Esophagus squamous epithelium (tissue), 5 donors: Measurements from ENCODE around the gene CARD11. TPM values are rescaled to one million over a fixed set of nuclear protein-coding genes. Genes with fewer than 3 reads are reported as not detected.

Experiments used
- DNase-seq: peaks from one replicate; lab custom pipeline; 2025; lab: John Stamatoyannopoulos, UW
- H3K27ac ChIP-seq, 4 donors: fragments of 200-600 bp; sonication (generic); one replicate each; pipeline ENCODE4 v1.5.1; 2016 to 2019; ENCODE audit warnings: mild to moderate bottlenecking in 1 of 4
- H3K27me3 ChIP-seq, 4 donors: fragments of 200-600 bp; sonication (generic); 1 replicate in 3 of 4; 2 replicates in 1 of 4; pipeline versions ENCODE4 v1.5.1 to v1.6.0; 2017 to 2021; ENCODE audit warnings: antibody characterized with exemption in 1 of 4
- H3K36me3 ChIP-seq, 3 donors: fragments of 200-600 bp; sonication (generic); one replicate each; pipeline ENCODE4 v1.5.1; 2016 to 2019
- H3K4me1 ChIP-seq, 3 donors: fragments of 200-600 bp; sonication (generic); one replicate each; pipeline ENCODE4 v1.5.1; 2017 to 2019
- H3K4me3 ChIP-seq, 4 donors: fragments of 200-600 bp; sonication (generic); 1 replicate in 3 of 4; 2 replicates in 1 of 4; pipeline ENCODE4 v1.5.1; 2016 to 2019; ENCODE audit warnings: mild to moderate bottlenecking in 2 of 4, moderate library complexity in 1 of 4
- H3K9me3 ChIP-seq, 3 donors: fragments of 200-600 bp; sonication (generic); one replicate each; pipeline ENCODE4 v1.5.1; 2016 to 2019
- POLR2A ChIP-seq, 4 donors: fragments of 450-650 bp; IDR thresholded peaks; one replicate each; pipeline ENCODE4 v1.6.1; 2017; ENCODE audit warnings: antibody characterized with exemption in 4 of 4, mild to moderate bottlenecking in 4 of 4, moderate library complexity in 3 of 4
- WGBS, 2 donors: methylation state at CpG; one replicate each; pipeline ENCODE4 v1.1.5; 2018; 5-methylcytosine and 5-hydroxymethylcytosine counted together
- intact Hi-C: fragments of 100-400 bp; cut with DNase I; formaldehyde crosslinking; loops from one replicate; pipeline ENCODE4 v1.15.0; 2022
- total RNA-seq, 4 donors: library from RNA; depleted of rRNA; stranded (reverse); fragments of >200 nt; gene quantifications; one replicate each; pipeline ENCODE4 v1.1.0, GENCODE V29; 2016
- TF ChIP-seq, protein P1 (sequence below), 6 experiments: fragments of 450-650 bp in 4 of 6; fragments of 200-600 bp in 2 of 6; sonication (generic) in 2 of 6; IDR thresholded peaks; one replicate each; pipeline ENCODE4 v1.5.1; 2016 to 2019; ENCODE audit warnings: antibody characterized with exemption in 6 of 6, mild to moderate bottlenecking in 4 of 6, moderate library complexity in 4 of 6
- donor health status: DM: yes; HTN: yes; CAD: no.

Gene CARD11
- total RNA-seq, 4 donors from 2014 or later, result 0.92 to 2.6 (median 1.6) TPM

GRCh38 chr7:2983586-2983985, 60.1 kb downstream of the CARD11 start:
- no peak for DNase-seq
- no peaks in the 10 kb centered on the region for H3K9me3 ChIP-seq
- no peak overlapping the region for H3K27ac ChIP-seq
- no peaks in the 10 kb centered on the region for H3K36me3 ChIP-seq
- H3K4me1 ChIP-seq, result peaks cover 0 to 13% (median 3%) of the 10 kb centered on the region in 3 donors
- no peak for TF ChIP-seq POLR2A (IDR thresholded peaks at IDR 0.05)
- TF ChIP-seq, protein P1, sequence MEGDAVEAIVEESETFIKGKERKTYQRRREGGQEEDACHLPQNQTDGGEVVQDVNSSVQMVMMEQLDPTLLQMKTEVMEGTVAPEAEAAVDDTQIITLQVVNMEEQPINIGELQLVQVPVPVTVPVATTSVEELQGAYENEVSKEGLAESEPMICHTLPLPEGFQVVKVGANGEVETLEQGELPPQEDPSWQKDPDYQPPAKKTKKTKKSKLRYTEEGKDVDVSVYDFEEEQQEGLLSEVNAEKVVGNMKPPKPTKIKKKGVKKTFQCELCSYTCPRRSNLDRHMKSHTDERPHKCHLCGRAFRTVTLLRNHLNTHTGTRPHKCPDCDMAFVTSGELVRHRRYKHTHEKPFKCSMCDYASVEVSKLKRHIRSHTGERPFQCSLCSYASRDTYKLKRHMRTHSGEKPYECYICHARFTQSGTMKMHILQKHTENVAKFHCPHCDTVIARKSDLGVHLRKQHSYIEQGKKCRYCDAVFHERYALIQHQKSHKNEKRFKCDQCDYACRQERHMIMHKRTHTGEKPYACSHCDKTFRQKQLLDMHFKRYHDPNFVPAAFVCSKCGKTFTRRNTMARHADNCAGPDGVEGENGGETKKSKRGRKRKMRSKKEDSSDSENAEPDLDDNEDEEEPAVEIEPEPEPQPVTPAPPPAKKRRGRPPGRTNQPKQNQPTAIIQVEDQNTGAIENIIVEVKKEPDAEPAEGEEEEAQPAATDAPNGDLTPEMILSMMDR (IDR thresholded peaks at IDR 0.05), result no peak
- H3K27me3 ChIP-seq, result peaks cover 0 to 58% (median 0%) of the 10 kb centered on the region in 4 donors
- no peak overlapping the region for H3K4me3 ChIP-seq
- intact Hi-C loops, result no loop called here
- WGBS, 2 donors, result 73 to 93% methylated on average over 5 of the region's 6 CpGs

GRCh38 chr7:2982831-2983230, 60.8 kb downstream of the CARD11 start:
- Histone ChIP-seq H3K4me1 (peaks cover 0 to 17% (median 3%) of the 10 kb centered on the region in 3 donors), H3K36me3 (no peaks in the 10 kb centered on the region), H3K27me3 (peaks cover 0 to 62% (median 0%) of the 10 kb centered on the region in 4 donors), H3K27ac (no peak overlapping the region), H3K4me3 (no peak overlapping the region), H3K9me3 (no peaks in the 10 kb centered on the region)
- DNase-seq, result no peak
- 77 to 91% methylated on average over 5 to 7 of the region's 7 CpGs for WGBS, 2 donors
- TF ChIP-seq, protein P1 (IDR thresholded peaks at IDR 0.05), result no peak
- no peak for TF ChIP-seq POLR2A (IDR thresholded peaks at IDR 0.05)
- intact Hi-C loops, result no loop called here

GRCh38 chr7:2982401-2982800, 61.3 kb downstream of the CARD11 start:
- H3K27me3 ChIP-seq, result peaks cover 0 to 62% (median 0%) of the 10 kb centered on the region in 4 donors
- H3K9me3 ChIP-seq, result no peaks in the 10 kb centered on the region
- intact Hi-C loops, result no loop called here
- no peaks in the 10 kb centered on the region for H3K36me3 ChIP-seq
- no peak overlapping the region for H3K27ac ChIP-seq
- peaks cover 0 to 17% (median 3%) of the 10 kb centered on the region in 3 donors for H3K4me1 ChIP-seq
- DNase-seq, result no peak
- TF ChIP-seq, protein P1 (IDR thresholded peaks at IDR 0.05), result no peak
- TF ChIP-seq POLR2A (IDR thresholded peaks at IDR 0.05), result no peak
- 88 to 89% methylated on average over 11 of the region's 11 CpGs for WGBS, 2 donors
- H3K4me3 ChIP-seq, result no peak overlapping the region

DNA sequence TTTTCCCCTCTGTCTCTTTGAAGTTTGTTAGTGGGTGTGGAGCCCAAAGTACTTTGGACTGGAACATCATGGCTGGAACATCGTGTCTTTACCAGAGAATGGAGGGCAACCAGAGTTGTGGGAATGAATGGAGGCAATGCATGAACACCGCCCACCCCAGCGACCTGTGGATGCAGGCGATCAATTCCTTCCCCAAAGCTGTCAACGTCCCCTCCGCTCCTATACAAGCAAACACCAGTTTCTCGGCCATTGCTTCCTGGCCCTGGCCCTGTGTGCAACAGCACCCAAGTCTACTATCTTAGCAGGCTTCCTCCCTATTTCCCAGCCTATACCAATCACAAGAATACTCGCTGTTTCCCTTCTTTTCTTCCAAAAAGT, 62.6 kb downstream of the CARD11 start:
- H3K27ac ChIP-seq, result no peak overlapping the region
- no peak overlapping the region for H3K4me3 ChIP-seq
- no peak for DNase-seq
- peaks cover 0 to 55% (median 0%) of the 10 kb centered on the region in 4 donors for H3K27me3 ChIP-seq
- H3K36me3 ChIP-seq, result no peaks in the 10 kb centered on the region
- intact Hi-C loops, result no loop called here
- WGBS, 2 donors, result 91 to 93% methylated on average over 8 of the region's 8 CpGs
- H3K9me3 ChIP-seq, result no peaks in the 10 kb centered on the region
- peaks cover 0 to 17% (median 3%) of the 10 kb centered on the region in 3 donors for H3K4me1 ChIP-seq
- TF ChIP-seq, protein P1 (IDR thresholded peaks at IDR 0.05), result no peak
- no peak for TF ChIP-seq POLR2A (IDR thresholded peaks at IDR 0.05)

DNA sequence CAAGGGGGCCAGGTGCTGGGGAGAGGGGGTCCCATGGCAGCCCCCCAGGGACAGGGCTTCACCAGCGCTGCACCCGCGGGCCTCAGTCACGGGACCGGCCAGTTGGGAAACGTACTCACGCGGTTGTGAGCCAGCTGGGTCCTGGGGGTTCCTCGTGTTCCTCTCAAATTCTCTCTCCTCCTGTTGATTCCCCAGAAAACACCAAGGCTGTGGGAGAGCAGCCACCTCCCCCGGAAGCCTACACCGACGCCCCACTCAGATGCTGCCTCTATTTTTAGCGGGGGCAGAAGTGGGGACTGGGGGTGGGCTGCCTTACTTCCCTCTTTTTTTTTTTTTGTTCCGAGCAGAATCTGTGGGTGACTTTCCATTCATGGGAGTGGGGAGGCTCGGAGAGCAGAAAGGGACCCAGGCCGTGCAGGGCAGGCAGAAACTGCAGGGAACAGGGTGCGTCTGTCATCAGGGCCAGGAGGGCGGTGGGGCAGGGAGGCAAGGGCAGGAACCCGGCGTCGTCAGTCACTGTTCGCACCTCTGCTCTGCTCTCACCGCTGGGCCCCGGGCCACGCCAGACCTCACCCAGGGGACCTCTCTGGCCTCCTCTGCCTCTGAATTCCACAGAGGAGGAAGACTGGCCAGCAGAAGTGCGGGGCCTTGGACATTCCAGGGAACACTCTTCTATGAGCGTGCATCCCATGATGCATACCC, 63.1 kb downstream of the CARD11 start:
- no peaks in the 10 kb centered on the region for H3K9me3 ChIP-seq
- H3K4me3 ChIP-seq, result no peak overlapping the region
- peaks cover 0 to 17% (median 3%) of the 10 kb centered on the region in 3 donors for H3K4me1 ChIP-seq
- H3K36me3 ChIP-seq, result no peaks in the 10 kb centered on the region
- TF ChIP-seq, protein P1 (IDR thresholded peaks at IDR 0.05), result no peak
- no peak for TF ChIP-seq POLR2A (IDR thresholded peaks at IDR 0.05)
- intact Hi-C loops, result no loop called here
- DNase-seq, result no peak
- H3K27me3 ChIP-seq, result peaks cover 0 to 53% (median 0%) of the 10 kb centered on the region in 4 donors
- 76 to 78% methylated on average over 19 to 25 of the region's 27 CpGs for WGBS, 2 donors
- H3K27ac ChIP-seq, result no peak overlapping the region
